C1 segment of cervical spinal cord (tissue), 14 donors: ENCODE results near the gene SLC4A8.
A peak's percentile ranks its signal among the peaks of the same experiment; 100 is the strongest.

Source experiments
- DNase-seq, 14 donors: peaks; one replicate each; lab custom pipeline; 2025; lab: John Stamatoyannopoulos, UW

SLC4A8 gene

GRCh38 chr12:51395283-51396230, 29.1 kb upstream of the SLC4A8 start:
- no peak for DNase-seq

- DNase-seq, result no peak
Measured at GRCh38 chr12:51397670-51398069, 27.0 kb upstream of the SLC4A8 start.

DNA sequence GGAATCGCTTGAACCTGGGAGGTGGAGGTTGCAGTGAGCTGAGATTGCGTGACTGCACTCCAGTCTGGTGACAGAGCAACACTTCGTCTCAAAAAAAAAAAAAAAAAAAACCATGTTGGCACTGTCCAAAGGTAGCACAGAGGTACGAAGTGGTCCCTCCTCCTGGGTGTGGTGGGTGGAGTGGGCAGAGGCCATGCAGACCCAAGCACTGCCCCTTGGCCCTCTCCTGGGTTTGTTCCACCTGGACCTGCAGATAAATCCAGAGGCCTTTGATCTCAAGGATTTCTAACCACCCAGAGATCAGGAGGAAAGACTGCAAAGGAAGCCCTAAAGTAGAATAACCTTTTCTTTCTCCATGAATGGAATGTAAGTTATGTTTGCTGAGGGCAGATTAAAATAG, 24.7 kb upstream of the SLC4A8 start:
- no peak for DNase-seq

DNA sequence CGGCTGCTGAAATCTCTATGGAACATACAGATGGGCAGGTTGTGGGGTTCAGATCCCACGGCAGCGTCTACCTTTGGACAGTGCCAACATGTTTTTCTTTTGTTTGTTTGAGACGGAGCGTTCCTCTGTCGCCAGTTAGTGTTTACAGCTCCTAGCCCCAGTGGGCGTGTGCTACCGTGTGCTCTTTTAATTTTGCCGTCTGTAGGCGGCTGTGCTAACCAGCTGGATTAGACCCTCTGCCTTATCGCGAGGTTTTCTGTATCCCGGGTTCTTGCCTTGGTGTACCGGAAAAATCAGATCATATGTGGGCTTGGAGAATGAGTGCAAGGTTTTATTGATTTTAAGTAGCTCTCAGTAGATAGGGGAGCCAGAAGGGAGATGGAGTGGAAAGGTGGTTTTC, 23.6 kb upstream of the SLC4A8 start:
- no peak for DNase-seq

GRCh38 chr12:51401486-51401885, 23.1 kb upstream of the SLC4A8 start:
- no peak for DNase-seq

DNA sequence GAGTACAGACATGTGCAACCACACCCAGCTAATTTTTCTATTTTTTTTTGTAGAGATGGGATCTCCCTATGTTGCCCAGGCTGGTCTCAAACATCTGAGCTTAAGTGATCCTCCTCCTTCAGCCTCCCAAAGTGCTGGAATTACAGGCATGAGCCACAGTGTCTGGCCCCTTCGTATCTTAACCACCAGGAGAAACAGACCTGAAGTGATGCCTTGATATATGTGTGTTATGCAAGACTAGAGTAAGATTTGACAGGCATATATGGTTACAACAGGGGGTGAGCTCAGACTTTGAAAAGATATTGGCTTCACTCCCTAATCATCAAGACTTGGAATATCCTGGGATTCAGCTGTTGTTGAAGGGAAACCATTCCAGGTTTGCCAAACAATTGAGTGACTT, 22.7 kb upstream of the SLC4A8 start:
- no peak for DNase-seq

DNA sequence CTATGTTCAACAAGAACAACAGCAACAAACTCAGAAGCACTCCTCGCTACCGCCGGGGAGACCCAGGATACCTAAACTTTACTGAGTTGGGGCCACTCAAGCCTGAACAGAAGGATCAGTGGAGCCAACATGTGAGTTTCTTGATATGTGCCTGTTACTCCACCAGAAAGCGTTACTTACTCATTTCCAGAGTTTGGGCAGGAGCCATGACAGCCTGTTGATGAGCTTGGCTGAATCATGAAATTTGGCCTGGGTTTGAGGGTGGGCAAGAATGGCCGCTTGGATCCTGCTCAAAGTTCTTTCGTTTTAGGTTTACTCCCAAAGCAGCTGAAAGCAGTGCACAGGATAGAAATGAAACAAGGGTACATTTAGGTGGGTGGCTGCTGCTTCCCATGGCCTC, 21.5 kb upstream of the SLC4A8 start:
- no peak for DNase-seq

DNA sequence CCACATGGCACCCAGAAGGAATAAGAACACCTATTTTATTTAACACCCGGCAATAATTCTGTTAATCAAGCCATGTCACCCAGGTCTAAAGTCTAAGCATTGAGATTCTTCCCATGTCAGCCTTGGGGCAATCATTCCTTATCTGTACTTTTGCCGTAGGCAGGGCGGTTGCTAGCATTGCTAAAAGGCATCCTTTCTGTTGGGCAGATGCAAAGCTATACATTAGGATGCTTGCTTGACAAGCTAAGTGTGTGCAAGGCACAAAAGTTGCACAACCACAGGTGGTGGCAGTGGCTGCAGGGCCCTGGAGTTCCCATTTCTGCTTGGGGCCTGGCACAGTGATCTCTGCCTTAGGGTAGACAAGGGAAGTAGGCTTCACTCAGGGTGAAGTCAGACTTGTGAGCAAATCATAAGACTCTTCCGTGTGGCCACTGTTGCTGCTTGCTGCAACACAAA, 20.9 kb upstream of the SLC4A8 start:
- DNase-seq, result peak in 7 of 14 donors; percentile 17 to 37 (median 26)

GRCh38 chr12:51404627-51405026, 20.0 kb upstream of the SLC4A8 start:
- no peak for DNase-seq

- no peak for DNase-seq
Measured at GRCh38 chr12:51405801-51406207, 18.8 kb upstream of the SLC4A8 start.

GRCh38 chr12:51406290-51406689, 18.3 kb upstream of the SLC4A8 start:
- DNase-seq, result no peak

- DNase-seq, result no peak
Measured at GRCh38 chr12:51406859-51407258, 17.8 kb upstream of the SLC4A8 start.

GRCh38 chr12:51407604-51408003, 17.0 kb upstream of the SLC4A8 start:
- DNase-seq, result no peak

GRCh38 chr12:51409846-51410245, 14.8 kb upstream of the SLC4A8 start:
- no peak for DNase-seq

DNA sequence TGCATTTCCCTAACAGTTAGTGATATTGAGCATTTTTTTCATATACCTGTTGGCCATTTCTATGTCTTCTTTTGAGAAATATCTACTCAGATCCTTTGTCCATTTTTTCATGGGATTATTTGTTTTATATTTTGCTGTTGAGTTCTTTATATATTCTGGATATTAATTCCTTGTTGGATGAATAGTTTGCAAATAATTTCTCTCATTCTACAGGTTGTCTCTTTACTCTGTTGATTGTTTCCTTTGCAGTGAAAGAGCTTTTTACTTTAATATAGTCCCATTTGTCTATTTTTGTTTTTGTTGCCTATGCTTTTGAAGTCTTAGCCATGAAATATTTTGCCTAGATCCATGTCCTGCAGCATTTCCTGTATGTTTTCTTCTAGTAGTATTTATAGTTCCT, 11.5 kb upstream of the SLC4A8 start:
- DNase-seq, result no peak

DNA sequence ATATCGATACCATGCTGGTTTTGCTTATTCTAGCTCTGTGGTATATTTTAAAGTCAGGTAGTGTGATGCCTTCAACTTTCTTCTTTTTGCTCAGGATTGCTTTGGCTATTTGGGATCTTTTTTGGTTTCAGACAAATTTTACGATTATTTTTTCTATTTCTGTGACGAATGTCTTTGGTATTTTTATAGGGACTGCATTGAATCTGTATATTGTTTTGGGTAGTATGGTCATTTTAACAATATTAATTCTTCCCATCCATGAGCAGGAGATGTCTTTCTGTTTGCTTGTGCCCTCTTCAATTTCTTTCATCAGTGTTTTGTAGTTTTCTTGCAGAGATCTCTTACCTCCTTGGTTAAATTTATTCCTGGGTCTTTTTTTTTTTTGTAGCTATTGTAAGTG, 10.8 kb upstream of the SLC4A8 start:
- DNase-seq, result no peak

- DNase-seq, result no peak
Measured at GRCh38 chr12:51415931-51416330, 8.7 kb upstream of the SLC4A8 start.

GRCh38 chr12:51417826-51418225, 6.8 kb upstream of the SLC4A8 start:
- no peak for DNase-seq

DNA sequence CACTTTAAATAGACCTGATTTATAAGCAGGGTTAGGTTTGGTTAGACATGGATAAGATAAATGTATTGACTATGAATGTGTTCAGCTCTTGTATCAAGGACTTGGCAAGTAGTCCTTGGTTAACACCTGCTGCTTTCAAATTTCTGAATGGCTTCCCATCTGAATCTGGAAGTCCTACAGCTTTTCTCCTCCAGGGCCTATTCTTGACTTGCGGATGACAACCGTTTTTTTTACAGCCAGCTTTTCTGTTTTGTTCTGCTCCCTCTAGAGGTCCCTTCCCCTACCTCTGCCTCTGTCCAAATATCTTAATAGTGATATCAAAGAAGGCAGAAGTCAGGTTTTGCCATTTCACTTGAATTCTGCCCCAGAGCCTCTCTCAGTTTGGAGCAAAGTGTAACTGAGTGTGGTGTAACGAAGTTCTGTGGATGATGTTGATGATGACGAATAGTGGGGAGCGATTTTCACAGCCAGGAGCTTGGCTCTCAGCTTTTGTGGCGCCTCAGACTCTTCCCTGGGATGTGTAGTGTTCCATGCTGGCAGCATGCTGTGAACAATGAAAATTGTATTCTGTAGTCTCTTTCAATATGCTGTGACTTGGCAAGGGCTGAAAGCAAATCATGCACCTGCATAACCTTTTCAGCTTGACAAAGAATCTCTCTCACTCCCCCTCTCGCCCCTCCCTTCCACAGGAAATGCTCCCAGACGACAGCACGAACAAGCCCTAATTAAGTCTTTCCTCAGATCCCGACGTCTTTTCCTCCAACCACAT, 5.0 kb upstream of the SLC4A8 start:
- DNase-seq, result peak in 2 of 14 donors; percentile 6 to 24

- DNase-seq, result peak in 12 of 14 donors; percentile 14 to 71 (median 52)
Measured at GRCh38 chr12:51421266-51421884, 3.3 kb upstream of the SLC4A8 start.

GRCh38 chr12:51424094-51424661, 453 bp upstream of the SLC4A8 start:
- no peak for DNase-seq

DNA sequence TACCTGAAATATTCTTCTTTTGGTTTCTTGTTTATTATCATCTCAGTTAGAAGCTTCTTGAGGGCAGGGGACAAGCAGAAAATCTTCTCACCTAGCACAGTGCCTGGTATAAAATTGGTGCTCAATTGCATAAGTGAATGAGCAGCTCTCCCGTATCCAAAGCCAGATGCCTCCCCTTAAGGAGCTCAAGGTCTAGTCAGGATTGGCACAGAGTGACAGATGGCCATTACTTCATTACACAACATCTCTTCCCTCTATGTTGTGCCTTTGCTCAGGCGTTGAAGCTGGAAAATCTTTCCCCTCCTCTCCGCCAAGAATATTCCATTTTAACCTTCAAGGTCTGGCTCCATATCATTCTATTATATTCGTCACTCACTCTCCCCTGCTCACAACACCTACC, 3.6 kb downstream of the SLC4A8 start:
- DNase-seq, result no peak
